VCaP (cell line): ENCODE data around the gene ATP1A4.
"Not testable (repeated sequence)": the region's sequence is repeated elsewhere in the genome, so short reads cannot be mapped to it uniquely, and the experiment has no call there.

Experiments
- H3K27ac ChIP-seq: fragments of 450-650 bp; 2 replicates; pipeline ENCODE4 v1.5.1; 2017
- TF ChIP-seq, protein P1 (sequence below): fragments of 450-650 bp; conservative IDR thresholded peaks from 2 replicates; pipeline ENCODE4 v1.5.1; 2017; ENCODE audit warnings: mild to moderate bottlenecking, moderate library complexity

Gene ATP1A4

DNA sequence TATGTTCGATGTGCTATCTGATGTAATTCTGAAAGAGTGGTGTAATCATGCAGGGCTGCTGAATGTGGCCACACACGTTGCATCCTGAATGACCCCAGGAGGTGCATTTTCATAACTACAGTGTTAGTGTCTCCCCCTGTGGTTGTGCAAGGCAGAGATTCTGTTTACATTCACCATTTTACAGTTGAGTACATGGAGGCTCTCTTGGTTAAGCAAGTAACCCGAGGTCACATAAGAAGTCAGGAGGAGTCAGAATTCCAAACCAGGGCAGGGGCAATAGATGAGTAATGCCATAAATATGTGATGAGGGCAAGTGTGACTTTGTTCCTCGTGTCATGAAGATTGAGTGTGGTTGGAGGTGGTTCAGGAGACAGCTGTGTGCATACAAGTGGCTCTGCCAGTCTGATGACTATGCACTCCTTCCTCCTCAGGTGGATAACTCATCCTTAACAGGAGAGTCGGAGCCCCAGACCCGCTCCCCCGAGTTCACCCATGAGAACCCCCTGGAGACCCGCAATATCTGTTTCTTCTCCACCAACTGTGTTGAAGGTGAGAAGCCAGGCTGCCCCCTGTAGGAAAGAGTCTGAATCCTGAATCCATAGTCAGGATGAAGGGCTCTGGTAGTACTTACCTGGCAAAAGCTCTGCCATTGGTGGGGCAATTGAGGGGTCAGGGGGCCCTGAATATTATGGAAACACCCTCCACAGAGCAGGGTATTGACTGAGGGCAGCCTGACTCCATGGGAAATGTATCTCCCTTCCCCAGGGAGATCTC lies 26.5 kb upstream of the ATP1A4 start:
- H3K27ac ChIP-seq: no peak overlapping the region
- TF ChIP-seq, protein P1, sequence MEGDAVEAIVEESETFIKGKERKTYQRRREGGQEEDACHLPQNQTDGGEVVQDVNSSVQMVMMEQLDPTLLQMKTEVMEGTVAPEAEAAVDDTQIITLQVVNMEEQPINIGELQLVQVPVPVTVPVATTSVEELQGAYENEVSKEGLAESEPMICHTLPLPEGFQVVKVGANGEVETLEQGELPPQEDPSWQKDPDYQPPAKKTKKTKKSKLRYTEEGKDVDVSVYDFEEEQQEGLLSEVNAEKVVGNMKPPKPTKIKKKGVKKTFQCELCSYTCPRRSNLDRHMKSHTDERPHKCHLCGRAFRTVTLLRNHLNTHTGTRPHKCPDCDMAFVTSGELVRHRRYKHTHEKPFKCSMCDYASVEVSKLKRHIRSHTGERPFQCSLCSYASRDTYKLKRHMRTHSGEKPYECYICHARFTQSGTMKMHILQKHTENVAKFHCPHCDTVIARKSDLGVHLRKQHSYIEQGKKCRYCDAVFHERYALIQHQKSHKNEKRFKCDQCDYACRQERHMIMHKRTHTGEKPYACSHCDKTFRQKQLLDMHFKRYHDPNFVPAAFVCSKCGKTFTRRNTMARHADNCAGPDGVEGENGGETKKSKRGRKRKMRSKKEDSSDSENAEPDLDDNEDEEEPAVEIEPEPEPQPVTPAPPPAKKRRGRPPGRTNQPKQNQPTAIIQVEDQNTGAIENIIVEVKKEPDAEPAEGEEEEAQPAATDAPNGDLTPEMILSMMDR: no peak

DNA sequence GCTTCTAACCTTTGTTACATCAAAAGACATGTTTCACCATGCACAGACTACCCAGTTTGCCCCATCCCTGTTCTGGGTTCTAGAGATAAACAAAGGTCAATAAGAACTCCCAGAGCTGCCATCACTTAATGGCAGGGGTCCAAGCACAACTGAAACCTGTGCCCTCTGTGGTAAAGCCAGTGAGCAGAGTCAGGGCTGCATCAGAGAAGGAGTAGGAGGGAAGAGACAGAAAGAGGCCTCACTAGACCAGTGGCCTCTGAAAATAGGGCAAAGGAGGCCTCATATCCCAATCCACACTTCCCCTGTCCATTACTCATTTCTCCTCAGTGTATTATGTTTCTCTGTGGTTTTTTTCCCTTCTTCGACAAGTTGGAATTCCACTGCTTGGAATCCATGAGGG lies 25.7 kb upstream of the ATP1A4 start:
- TF ChIP-seq, protein P1: no peak
- no peak overlapping the region for H3K27ac ChIP-seq

DNA sequence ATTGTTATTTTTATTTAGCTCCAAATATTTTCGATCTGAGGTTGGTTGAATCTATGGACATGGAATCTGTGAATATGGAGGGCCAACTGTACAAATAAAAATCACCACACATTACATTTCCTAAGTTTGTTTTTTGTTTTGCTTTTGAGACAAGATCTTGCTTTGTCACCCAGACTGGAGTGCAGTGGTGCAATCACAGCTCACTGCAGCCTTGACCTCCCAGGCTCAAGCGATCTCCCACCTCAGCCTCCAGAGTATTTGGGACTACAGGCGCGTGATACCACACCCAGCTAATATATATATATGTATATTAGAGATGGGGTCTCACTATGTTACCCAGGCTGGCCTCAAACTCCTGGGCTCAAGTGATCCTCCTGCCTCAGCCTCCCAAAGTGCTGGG lies 25.1 kb upstream of the ATP1A4 start:
- not testable (repeated sequence) for H3K27ac ChIP-seq

DNA sequence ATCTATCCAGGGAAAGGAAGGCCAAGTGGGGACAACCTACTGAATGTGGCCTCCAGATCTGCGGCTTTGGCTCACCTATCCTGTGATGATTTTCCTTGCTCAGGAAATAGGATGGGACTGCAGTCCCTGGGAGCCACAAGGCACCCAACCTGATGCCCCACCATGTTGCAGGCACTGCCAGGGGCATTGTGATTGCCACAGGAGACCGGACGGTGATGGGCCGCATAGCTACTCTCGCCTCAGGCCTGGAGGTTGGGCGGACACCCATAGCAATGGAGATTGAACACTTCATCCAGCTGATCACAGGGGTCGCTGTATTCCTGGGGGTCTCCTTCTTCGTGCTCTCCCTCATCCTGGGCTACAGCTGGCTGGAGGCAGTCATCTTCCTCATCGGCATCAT lies 24.0 kb upstream of the ATP1A4 start:
- TF ChIP-seq, protein P1: no peak
- H3K27ac ChIP-seq: no peak overlapping the region

DNA sequence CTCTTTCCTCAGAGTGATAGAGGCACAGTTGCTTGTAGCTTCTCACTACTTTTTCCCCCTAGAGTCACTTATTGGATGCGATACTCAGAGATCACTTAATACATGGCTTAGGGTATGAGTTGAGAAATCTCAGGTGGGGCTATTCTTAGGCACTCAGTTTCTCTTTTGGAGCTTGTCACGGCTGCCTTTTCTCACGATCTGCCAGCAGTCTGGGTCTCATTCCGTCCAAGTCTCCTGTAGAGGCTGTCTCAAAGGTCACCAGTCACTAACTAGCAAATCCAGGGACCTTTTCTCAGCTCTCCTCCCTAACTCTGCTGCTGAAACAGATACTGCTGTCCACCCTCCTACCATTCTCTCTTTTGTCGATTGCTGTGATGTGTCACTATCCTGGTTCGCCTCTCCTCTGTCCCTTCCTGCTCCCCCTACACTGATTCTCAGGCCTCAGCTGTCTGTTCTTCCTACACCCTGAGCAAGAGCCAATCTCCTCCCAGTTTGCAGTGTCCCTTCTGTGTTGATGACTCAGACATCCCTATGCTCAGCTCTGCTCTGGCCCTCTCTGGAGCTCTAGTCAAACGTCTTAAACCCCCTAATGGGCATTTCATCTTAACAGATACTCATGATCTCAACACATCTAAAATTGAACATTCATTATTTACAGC lies 23.4 kb upstream of the ATP1A4 start:
- TF ChIP-seq, protein P1: no peak

DNA sequence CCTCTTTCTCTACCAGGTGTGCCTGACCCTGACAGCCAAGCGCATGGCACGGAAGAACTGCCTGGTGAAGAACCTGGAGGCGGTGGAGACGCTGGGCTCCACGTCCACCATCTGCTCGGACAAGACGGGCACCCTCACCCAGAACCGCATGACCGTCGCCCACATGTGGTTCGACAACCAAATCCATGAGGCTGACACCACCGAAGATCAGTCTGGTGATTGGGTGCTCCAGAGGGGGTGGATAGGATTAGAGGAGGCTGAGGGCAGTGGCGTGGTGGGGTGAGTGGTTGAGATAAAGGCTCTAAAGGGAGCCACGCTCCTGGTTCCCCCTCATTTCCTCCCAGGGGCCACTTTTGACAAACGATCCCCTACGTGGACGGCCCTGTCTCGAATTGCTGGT lies 22.8 kb upstream of the ATP1A4 start:
- TF ChIP-seq, protein P1: no peak
- no peak overlapping the region for H3K27ac ChIP-seq

More for the DNA sequence above, 23.4 kb upstream of the ATP1A4 start:
- H3K27ac ChIP-seq: no peak overlapping the region

DNA sequence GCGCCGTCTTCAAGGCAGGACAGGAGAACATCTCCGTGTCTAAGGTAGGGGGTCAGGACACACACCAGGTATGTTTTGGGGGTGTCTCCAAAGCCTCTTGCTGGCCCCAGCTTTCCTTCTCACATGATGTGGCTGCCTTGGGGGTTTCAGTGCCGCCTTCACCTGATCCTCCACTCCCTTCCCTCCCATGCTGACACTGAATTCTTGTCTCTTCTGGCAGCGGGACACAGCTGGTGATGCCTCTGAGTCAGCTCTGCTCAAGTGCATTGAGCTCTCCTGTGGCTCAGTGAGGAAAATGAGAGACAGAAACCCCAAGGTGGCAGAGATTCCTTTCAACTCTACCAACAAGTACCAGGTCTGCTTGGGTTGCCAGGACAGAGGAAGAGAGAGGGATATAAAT lies 22.4 kb upstream of the ATP1A4 start:
- H3K27ac ChIP-seq: no peak overlapping the region
- TF ChIP-seq, protein P1: no peak

DNA sequence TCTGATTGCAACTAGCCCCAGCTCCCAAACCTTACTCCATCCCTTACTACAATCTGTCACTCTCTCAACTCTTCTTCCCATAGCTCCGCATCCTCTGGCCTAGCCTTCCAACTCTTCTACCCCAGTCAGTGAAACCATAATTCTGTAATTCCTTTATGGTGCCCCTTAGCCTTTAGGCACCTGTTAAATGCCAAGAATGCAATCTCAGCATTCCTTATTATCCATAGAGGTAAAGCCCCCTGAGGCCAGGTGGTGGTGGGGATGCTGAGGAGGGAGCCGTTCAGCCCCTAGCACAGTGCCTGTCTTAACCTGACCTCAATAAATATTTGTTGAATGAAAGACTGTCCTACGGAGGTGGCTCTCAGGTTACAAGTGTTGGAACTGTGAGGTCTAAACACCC lies 21.8 kb upstream of the ATP1A4 start:
- H3K27ac ChIP-seq: no peak overlapping the region
- TF ChIP-seq, protein P1: no peak
